Measurements from ENCODE around the gene POLR2F.

DNA sequence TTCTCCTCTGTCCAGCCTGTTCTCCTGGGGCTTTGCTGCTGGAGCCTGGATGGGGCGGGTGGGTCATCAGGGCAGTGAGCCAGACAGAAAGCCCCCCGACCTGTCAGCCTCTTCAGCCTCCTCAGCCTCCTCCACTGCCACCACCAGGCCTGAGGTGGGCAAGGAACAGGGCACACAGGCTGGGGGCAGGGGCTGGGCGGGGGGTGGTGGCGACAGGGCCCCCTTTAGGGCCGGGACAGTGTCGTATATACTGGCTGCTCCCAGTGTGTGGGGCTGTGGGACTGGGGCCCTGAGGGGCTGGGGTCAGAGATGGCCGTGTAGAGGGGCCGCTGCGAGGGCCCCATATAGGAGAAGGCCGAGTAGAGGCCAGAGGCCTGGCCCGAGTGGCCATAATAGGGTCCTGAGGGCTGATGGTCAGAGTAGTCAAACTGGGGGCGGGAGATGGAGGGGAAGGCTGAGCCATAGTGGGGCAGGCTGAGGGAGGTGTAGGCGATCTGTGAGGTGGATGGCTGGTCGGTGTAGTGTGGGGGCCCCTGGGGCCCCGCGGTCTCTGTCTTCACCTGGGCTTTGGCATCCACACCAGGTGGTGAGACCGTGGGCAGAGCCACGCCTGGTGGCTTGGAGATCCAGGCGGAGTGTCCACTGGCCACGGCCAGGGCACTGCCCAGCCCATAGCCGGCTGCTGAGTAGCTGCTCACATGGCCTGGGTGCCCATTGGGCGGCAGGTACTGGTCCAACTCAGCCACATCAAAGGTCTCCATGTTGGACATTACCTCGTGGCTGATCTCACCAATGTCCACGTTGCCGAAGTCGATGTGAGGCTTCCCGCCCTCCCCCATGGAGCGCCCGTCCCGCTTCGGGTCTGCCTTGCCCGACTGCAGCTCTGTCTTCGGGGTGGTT, 20.0 kb downstream of the POLR2F start:
- TF ChIP-seq, protein P1, sequence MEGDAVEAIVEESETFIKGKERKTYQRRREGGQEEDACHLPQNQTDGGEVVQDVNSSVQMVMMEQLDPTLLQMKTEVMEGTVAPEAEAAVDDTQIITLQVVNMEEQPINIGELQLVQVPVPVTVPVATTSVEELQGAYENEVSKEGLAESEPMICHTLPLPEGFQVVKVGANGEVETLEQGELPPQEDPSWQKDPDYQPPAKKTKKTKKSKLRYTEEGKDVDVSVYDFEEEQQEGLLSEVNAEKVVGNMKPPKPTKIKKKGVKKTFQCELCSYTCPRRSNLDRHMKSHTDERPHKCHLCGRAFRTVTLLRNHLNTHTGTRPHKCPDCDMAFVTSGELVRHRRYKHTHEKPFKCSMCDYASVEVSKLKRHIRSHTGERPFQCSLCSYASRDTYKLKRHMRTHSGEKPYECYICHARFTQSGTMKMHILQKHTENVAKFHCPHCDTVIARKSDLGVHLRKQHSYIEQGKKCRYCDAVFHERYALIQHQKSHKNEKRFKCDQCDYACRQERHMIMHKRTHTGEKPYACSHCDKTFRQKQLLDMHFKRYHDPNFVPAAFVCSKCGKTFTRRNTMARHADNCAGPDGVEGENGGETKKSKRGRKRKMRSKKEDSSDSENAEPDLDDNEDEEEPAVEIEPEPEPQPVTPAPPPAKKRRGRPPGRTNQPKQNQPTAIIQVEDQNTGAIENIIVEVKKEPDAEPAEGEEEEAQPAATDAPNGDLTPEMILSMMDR (IDR thresholded peaks at IDR 0.05): no peak
- no peak for TF ChIP-seq POLR2A (IDR thresholded peaks at IDR 0.05)
